K562 (cell line): Measurements from ENCODE around the gene OTOGL. TPM values are rescaled to one million over a fixed set of nuclear protein-coding genes. Genes with fewer than 3 reads are reported as not detected.

Experiments used
- ATF3 ChIP-seq, 2 experiments: fragments of 450-650 bp in 1 of 2; sonication (generic) in 1 of 2; formaldehyde crosslinking in 1 of 2; IDR thresholded peaks in 1 of 2; conservative IDR thresholded peaks in 1 of 2; 2 replicates each; pipeline versions ENCODE4 v1.6.1 to v1.8.1; 2016 to 2023; ENCODE audit warnings: mild to moderate bottlenecking in 2 of 2, moderate library complexity in 2 of 2, inconsistent platforms in 1 of 2, missing genetic modification reagents in 1 of 2
- EHMT2 ChIP-seq: fragments of 450-650 bp; IDR thresholded peaks from 2 replicates; pipeline ENCODE4 v1.6.1; 2018; ENCODE audit warnings: antibody characterized with exemption
- ELK3 ChIP-seq: fragments of 450-650 bp; formaldehyde crosslinking; IDR thresholded peaks from 2 replicates; pipeline ENCODE4 v1.4.0; 2020; ENCODE audit warnings: mild to moderate bottlenecking
- ETS2 ChIP-seq: IDR thresholded peaks from 2 replicates; pipeline ENCODE4 v1.6.1; 2016; ENCODE audit warnings: borderline replicate concordance, missing genetic modification characterization, mild to moderate bottlenecking, moderate library complexity, missing compliant biosample characterization; ENCODE audit not compliant: poor library complexity, severe bottlenecking
- NUFIP1 ChIP-seq: fragments of 450-650 bp; IDR thresholded peaks from 2 replicates; pipeline ENCODE4 v1.6.1; 2018; ENCODE audit not compliant: partially characterized antibody
- PHF20 ChIP-seq: fragments of 450-650 bp; IDR thresholded peaks from 2 replicates; pipeline ENCODE4 v1.6.1; 2018; ENCODE audit not compliant: partially characterized antibody
- SRSF3 ChIP-seq: fragments of 200-400 bp; formaldehyde crosslinking; IDR thresholded peaks from 2 replicates; pipeline ENCODE4 v1.6.1; 2016; ENCODE audit warnings: mild to moderate bottlenecking, low read length, moderate library complexity; ENCODE audit not compliant: insufficient read depth
- ZNF140 ChIP-seq: fragments of 250-450 bp; sonication (Bioruptor Pico); IDR thresholded peaks from 2 replicates; pipeline ENCODE4 v1.8.0; 2021; ENCODE audit warnings: moderate library complexity, mild to moderate bottlenecking, inconsistent platforms
- ZNF184 ChIP-seq: sonication (generic); formaldehyde crosslinking; IDR thresholded peaks from 2 replicates; pipeline ENCODE4 v1.5.0; 2020; ENCODE audit warnings: missing genetic modification reagents
- ZNF197 ChIP-seq: fragments of 200-800 bp; sonication (Bioruptor generic); IDR thresholded peaks from 2 replicates; pipeline ENCODE4 v1.6.1; 2016; ENCODE audit warnings: low read depth, missing genetic modification characterization, missing compliant biosample characterization
- ZNF280A ChIP-seq: fragments of 450-650 bp; IDR thresholded peaks from 2 replicates; pipeline ENCODE4 v1.6.1; 2018; ENCODE audit warnings: mild to moderate bottlenecking, low read depth; ENCODE audit not compliant: partially characterized antibody
- ZNF398 ChIP-seq: fragments of 250-450 bp; sonication (Bioruptor Pico); IDR thresholded peaks from 2 replicates; pipeline ENCODE4 v1.8.0; 2021; ENCODE audit warnings: moderate library complexity, mild to moderate bottlenecking, inconsistent platforms
- ZSCAN32 ChIP-seq: fragments of 450-650 bp; formaldehyde crosslinking; IDR thresholded peaks from 2 replicates; pipeline ENCODE4 v1.4.0; 2020; ENCODE audit warnings: mild to moderate bottlenecking, moderate library complexity
- polyA plus RNA-seq, 8 experiments: library from polyadenylated mRNA; depleted of rRNA in 4 of 8; stranded (reverse) in 5 of 8; unstranded in 3 of 8; fragments of >200 nt; fragmentation: Nextera tagmentation in 2 of 8; fragmentation: Illumina TruSeq in 1 of 8; extraction: Ambion mirVana in 2 of 8; extraction: Trizol in 1 of 8; gene quantifications; 2 replicates each; pipeline versions ENCODE4 v1.2.1 to v1.2.3, GENCODE V29; 2011 to 2014; ENCODE audit warnings: inconsistent platforms in 1 of 8, missing spikeins in 1 of 8
- total RNA-seq, 7 experiments: library from RNA; depleted of rRNA in 6 of 7; stranded (reverse); fragments of >200 nt in 6 of 7; fragmentation: Illumina TruSeq in 2 of 7; extraction: Trizol in 2 of 7; gene quantifications; 2 replicates each; pipeline versions ENCODE4 v1.2.1 to v1.2.3, GENCODE V29; 2011 to 2021; ENCODE audit warnings: low replicate concordance in 1 of 7
- TF ChIP-seq, protein P1 (sequence below): fragments of 250-450 bp; sonication (Bioruptor Pico); IDR thresholded peaks from 2 replicates; pipeline ENCODE4 v1.5.0; 2020; ENCODE audit warnings: mild to moderate bottlenecking

OTOGL gene
- total and polyA plus RNA-seq, 9 of the 15 experiments (the other 6 are each of a cell fraction or from before 2014, with no cell fraction given) = 0.02 to 0.03 TPM; not detected in 7

DNA sequence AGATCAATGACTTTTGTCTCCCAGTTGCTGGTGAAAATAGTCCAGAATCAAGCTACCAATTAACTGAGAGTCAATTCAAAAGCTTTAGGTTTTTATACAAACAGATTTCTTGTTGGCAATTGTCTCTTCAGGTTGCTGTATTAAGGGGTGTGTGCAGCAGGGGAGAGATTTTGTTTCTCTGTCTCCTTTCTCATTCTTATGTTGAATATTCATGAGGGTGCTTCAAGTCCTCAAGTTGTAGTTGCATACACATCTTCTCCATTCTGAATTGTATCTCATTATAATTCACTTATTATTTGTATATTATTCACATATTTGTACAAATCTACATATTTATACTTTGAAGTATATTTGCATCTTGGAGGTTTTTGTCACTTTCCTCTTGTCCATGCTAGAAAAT is 218.0 kb downstream of the OTOGL start (continued):
- TF ChIP-seq PHF20 (no peak), ZNF398 (CRISPR knock-in tag) (no peak), ETS2 (tag) (no peak), SRSF3 (no peak), ZSCAN32 (CRISPR knock-in tag) (no peak), EHMT2 (no peak), ATF3 (IDR thresholded peaks at IDR 0.05) (no peak), ATF3 (CRISPR knock-in tag; conservative IDR thresholded peaks at IDR 0.05) (no peak), NUFIP1 (no peak), ZNF280A (no peak), ELK3 (CRISPR knock-in tag) (no peak), ZNF140 (CRISPR knock-in tag) (no peak), ZNF197 (CRISPR knock-in tag) (no peak), ZNF184 (no peak)
- TF ChIP-seq, protein P1, sequence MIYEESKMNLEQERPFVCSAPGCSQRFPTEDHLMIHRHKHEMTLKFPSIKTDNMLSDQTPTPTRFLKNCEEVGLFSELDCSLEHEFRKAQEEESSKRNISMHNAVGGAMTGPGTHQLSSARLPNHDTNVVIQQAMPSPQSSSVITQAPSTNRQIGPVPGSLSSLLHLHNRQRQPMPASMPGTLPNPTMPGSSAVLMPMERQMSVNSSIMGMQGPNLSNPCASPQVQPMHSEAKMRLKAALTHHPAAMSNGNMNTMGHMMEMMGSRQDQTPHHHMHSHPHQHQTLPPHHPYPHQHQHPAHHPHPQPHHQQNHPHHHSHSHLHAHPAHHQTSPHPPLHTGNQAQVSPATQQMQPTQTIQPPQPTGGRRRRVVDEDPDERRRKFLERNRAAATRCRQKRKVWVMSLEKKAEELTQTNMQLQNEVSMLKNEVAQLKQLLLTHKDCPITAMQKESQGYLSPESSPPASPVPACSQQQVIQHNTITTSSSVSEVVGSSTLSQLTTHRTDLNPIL (CRISPR knock-in tag) = no peak
